IMR-90 (cell line): ENCODE data around the gene TAS2R50. TPM values are rescaled to one million over a fixed set of nuclear protein-coding genes. Genes with fewer than 3 reads are reported as not detected.

ENCODE experiments used
- ATAC-seq: fragments of 200-7000 bp; cut with Tn5 transposase; 2 replicates; pipeline ENCODE4 v1.9.1; 2020; ENCODE audit warnings: low read depth, mild to moderate bottlenecking, moderate library complexity
- BruUV-seq: library from RNA; stranded (reverse); fragments of 400-500 nt; replicated peaks from 2 replicates; lab custom pipeline; 2021; lab: Mats Ljungman, UMichigan
- CTCF ChIA-PET: fragments of 300-600 bp; formaldehyde crosslinking; extraction: SDS; loops from one replicate; lab custom pipeline; 2021; ENCODE audit warnings: antibody characterized with exemption; lab: Yijun Ruan, JAX
- POLR2A ChIA-PET: fragments of 300-600 bp; sonication (Branson Sonifier 250); formaldehyde crosslinking; loops from one replicate; lab custom pipeline; 2022; ENCODE audit warnings: antibody characterized with exemption; ENCODE audit not compliant: unreplicated experiment; lab: Charles Lee
- DNase-seq: peaks from one replicate; pipeline ENCODE4 v3.0.0; 2013
- H2AFZ ChIP-seq: replicated peaks from 2 replicates; pipeline ENCODE3; 2013; ENCODE audit warnings: low read length, mild to moderate bottlenecking; ENCODE audit not compliant: poor library complexity
- H2AK5ac ChIP-seq: 2 replicates; pipeline ENCODE4 v1.6.1; 2013; ENCODE audit warnings: low read depth, low read length, inconsistent platforms
- H2AK9ac ChIP-seq: replicated peaks from 2 replicates; pipeline ENCODE3; 2013; ENCODE audit warnings: mild to moderate bottlenecking, low read depth, low read length, moderate library complexity; ENCODE audit not compliant: poor library complexity
- H2BK120ac ChIP-seq: 2 replicates; pipeline ENCODE4 v1.6.1; 2013; ENCODE audit warnings: low read depth, low read length, inconsistent platforms
- H2BK15ac ChIP-seq: 3 replicates; pipeline ENCODE4 v1.6.1; 2013; ENCODE audit warnings: low read depth, low read length, inconsistent platforms
- H2BK20ac ChIP-seq: 2 replicates; pipeline ENCODE4 v1.6.1; 2013; ENCODE audit warnings: low read depth, mild to moderate bottlenecking, inconsistent platforms, low read length, moderate library complexity
- H2BK5ac ChIP-seq: 2 replicates; pipeline ENCODE4 v1.6.1; 2013; ENCODE audit warnings: mild to moderate bottlenecking, low read depth, low read length, inconsistent platforms; ENCODE audit not compliant: poor library complexity, severe bottlenecking
- H3K14ac ChIP-seq: replicated peaks from 2 replicates; pipeline ENCODE4 v1.6.1; 2013; ENCODE audit warnings: low read depth, low read length, inconsistent platforms
- H3K18ac ChIP-seq: 2 replicates; pipeline ENCODE4 v1.6.1; 2013; ENCODE audit warnings: low read depth, low read length, control low read depth
- H3K23ac ChIP-seq: 2 replicates; pipeline ENCODE4 v1.6.1; 2013; ENCODE audit warnings: low read depth, low read length, inconsistent platforms
- H3K27ac ChIP-seq: 2 replicates; pipeline ENCODE4 v1.5.1; 2013; ENCODE audit warnings: mild to moderate bottlenecking, control low read depth, low read length; ENCODE audit not compliant: insufficient read depth
- H3K27me3 ChIP-seq: 2 replicates; pipeline ENCODE4 v1.6.1; 2013; ENCODE audit warnings: low read length; ENCODE audit not compliant: control insufficient read depth, insufficient read depth
- H3K36me3 ChIP-seq: 2 replicates; pipeline ENCODE4 v1.6.1; 2013; ENCODE audit warnings: low read length, mixed read lengths; ENCODE audit not compliant: control insufficient read depth, insufficient read depth
- H3K4ac ChIP-seq: 2 replicates; pipeline ENCODE4 v1.6.1; 2013; ENCODE audit warnings: low read depth, low read length, inconsistent platforms
- H3K4me1 ChIP-seq: 2 replicates; pipeline ENCODE4 v1.6.1; 2013; ENCODE audit warnings: low read length, mixed read lengths; ENCODE audit not compliant: control insufficient read depth, insufficient read depth
- H3K4me2 ChIP-seq: 2 replicates; pipeline ENCODE4 v1.6.1; 2013; ENCODE audit warnings: low read depth, mild to moderate bottlenecking, control low read depth, low read length, moderate library complexity
- H3K4me3 ChIP-seq: 2 replicates; pipeline ENCODE4 v1.5.1; 2013; ENCODE audit warnings: low read depth, mild to moderate bottlenecking, control low read depth, low read length, moderate library complexity; ENCODE audit not compliant: insufficient read depth
- H3K56ac ChIP-seq: 2 replicates; pipeline ENCODE4 v1.6.1; 2013; ENCODE audit warnings: low read length, inconsistent platforms; ENCODE audit not compliant: insufficient read depth; ENCODE audit errors: extremely low read depth
- H3K79me1 ChIP-seq, 2 experiments: 2 replicates each; pipeline ENCODE4 v1.6.1; 2013; ENCODE audit warnings: low read length in 2 of 2, inconsistent platforms in 1 of 2, low read depth in 1 of 2
- H3K9ac ChIP-seq: 2 replicates; pipeline ENCODE4 v1.6.1; 2013; ENCODE audit warnings: low read depth, low read length, control low read depth
- H3K9me1 ChIP-seq: 2 replicates; pipeline ENCODE4 v1.6.1; 2013; ENCODE audit warnings: low read length, inconsistent platforms; ENCODE audit not compliant: insufficient read depth
- H3K9me3 ChIP-seq: 2 replicates; pipeline ENCODE4 v1.6.1; 2013; ENCODE audit warnings: low read length; ENCODE audit not compliant: control insufficient read depth, insufficient read depth
- H4K20me1 ChIP-seq: 2 replicates; pipeline ENCODE4 v1.6.1; 2013; ENCODE audit warnings: low read length, inconsistent platforms; ENCODE audit not compliant: insufficient read depth
- H4K5ac ChIP-seq: 2 replicates; pipeline ENCODE4 v1.6.1; 2013; ENCODE audit warnings: mild to moderate bottlenecking, low read depth, low read length, control low read depth
- H4K8ac ChIP-seq, 2 experiments: 2 replicates each; pipeline ENCODE4 v1.6.1; 2013; ENCODE audit warnings: low read depth in 2 of 2, low read length in 2 of 2, control low read depth in 1 of 2, inconsistent platforms in 1 of 2
- H4K91ac ChIP-seq: 2 replicates; pipeline ENCODE4 v1.6.1; 2013; ENCODE audit warnings: low read depth, low read length, inconsistent platforms; ENCODE audit not compliant: insufficient read depth
- CEBPB ChIP-seq: IDR thresholded peaks from 2 replicates; pipeline ENCODE4 v1.6.1; 2012; ENCODE audit warnings: low read depth, low read length, improper control_type of control experiment
- CHD1 ChIP-seq: IDR thresholded peaks from 2 replicates; pipeline ENCODE4 v1.6.1; 2012; ENCODE audit warnings: low read depth, low read length, improper control_type of control experiment
- NFE2L2 ChIP-seq: fragments of 150-350 bp; IDR thresholded peaks from 2 replicates; pipeline ENCODE4 v1.6.1; 2016; ENCODE audit warnings: low read depth, mild to moderate bottlenecking, low read length
- POLR2A ChIP-seq: IDR thresholded peaks from 2 replicates; pipeline ENCODE4 v1.6.1; 2012; ENCODE audit warnings: mild to moderate bottlenecking, low read depth, low read length
- RCOR1 ChIP-seq: IDR thresholded peaks from 2 replicates; pipeline ENCODE4 v1.6.1; 2012; ENCODE audit warnings: mild to moderate bottlenecking, low read length, improper control_type of control experiment; ENCODE audit not compliant: insufficient replicate concordance
- SMC3 ChIP-seq: fragments of 150-350 bp; IDR thresholded peaks from 2 replicates; pipeline ENCODE4 v1.6.1; 2016; ENCODE audit warnings: low read depth, mild to moderate bottlenecking, antibody characterized with exemption, low read length, moderate library complexity
- WGBS, 2 experiments: methylation state at CpG; one replicate each; pipeline versions ENCODE4 v1.1.5 to v1.1.7; 2013; ENCODE audit warnings: missing lambda C conversion rate in 2 of 2; ENCODE audit not compliant: insufficient read length in 1 of 2; ENCODE audit errors: extremely low coverage in 2 of 2; 5-methylcytosine and 5-hydroxymethylcytosine counted together
- dilution Hi-C: fragments of 300-500 bp; cut with HindIII; formaldehyde crosslinking; loops from one replicate; pipeline ENCODE4 v1.14.3; 2018; ENCODE audit warnings: low sequenced_read_pairs; ENCODE audit not compliant: unreplicated experiment
- in situ Hi-C: fragments of 300-500 bp; cut with MboI; formaldehyde crosslinking; loops from 3 replicates; pipeline ENCODE4 v1.14.3; 2019; ENCODE audit warnings: low sequenced_read_pairs, inconsistent platforms, mixed read lengths
- intact Hi-C: fragments of 100-400 bp; cut with micrococcal nuclease; formaldehyde crosslinking; loops from 2 replicates; pipeline ENCODE4 v1.10.0; 2022
- polyA plus RNA-seq, 3 experiments: library from polyadenylated mRNA; depleted of rRNA; stranded (reverse); fragments of >200 nt; gene quantifications; 2 replicates each; pipeline ENCODE4 v1.2.3, GENCODE V29; 2012; ENCODE audit warnings: low replicate concordance in 1 of 3
- total RNA-seq: library from RNA; depleted of rRNA; stranded (reverse); fragments of >200 nt; gene quantifications from 2 replicates; pipeline ENCODE4 v1.2.3, GENCODE V29; 2012
- TF ChIP-seq, protein P1 (sequence below): conservative IDR thresholded peaks from 2 replicates; pipeline ENCODE4 v1.5.1; 2012; ENCODE audit warnings: mild to moderate bottlenecking, low read depth, low read length, improper control_type of control experiment

TAS2R50 gene
- total and polyA plus RNA-seq, 2 of the 4 experiments (the other 2 are of a cell fraction) = 2.3 TPM; not detected in 1

GRCh38 chr12:10968765-10969456 is 17.8 kb downstream of the TAS2R50 start:
- POLR2A ChIA-PET = no interaction called here
- peak; percentile 69 for DNase-seq
- no peaks in the 10 kb centered on the region for H4K20me1 ChIP-seq

More at GRCh38 chr12:10968765-10969456, 17.8 kb downstream of the TAS2R50 start:
- Histone ChIP-seq H3K4me1 (peaks cover 6% of the 10 kb centered on the region), H2AFZ (peak overlapping the region; percentile 23), H3K18ac (no peak overlapping the region), H2BK15ac (no peak overlapping the region; the same call in 2 of the 3 replicates), H2AK5ac (peak overlapping the region; percentile 65; the same call in 1 of the 2 replicates), H3K9me1 (peaks cover 4% of the 10 kb centered on the region; the same call in 1 of the 2 replicates), H3K23ac (no peak overlapping the region), H3K27ac (no peak overlapping the region), H3K56ac (no peak overlapping the region), H4K5ac (no peak overlapping the region), H2BK5ac (no peak overlapping the region), H4K8ac (peak overlapping the region in 1 of 2 experiments; percentile 6; a peak in 1 of 4 replicates), H3K9ac (no peak overlapping the region), H2BK120ac (no peak overlapping the region; the same call in 1 of the 2 replicates), H3K4me3 (no peak overlapping the region), H3K4me2 (no peak overlapping the region), H3K79me1 (peaks cover 3 to 5% of the 10 kb centered on the region in 2 experiments; a peak in 3 of 4 replicates), H2AK9ac (peak overlapping the region; percentile 74), H4K91ac (no peak overlapping the region), H3K14ac (peak overlapping the region; percentile 59; the same call in 1 of the 2 replicates), H3K27me3 (no peaks in the 10 kb centered on the region), H3K36me3 (no peaks in the 10 kb centered on the region), H2BK20ac (0 out of 2 replicates have a peak overlapping the region, but pooled peaks have one; percentile 58), H3K9me3 (no peaks in the 10 kb centered on the region), H3K4ac (0 out of 2 replicates have a peak overlapping the region, but pooled peaks have one; percentile 50)
- CTCF ChIA-PET = no interaction called here
- ATAC-seq = peak; percentile 49
- TF ChIP-seq CEBPB (peak; percentile 88), SMC3 (no peak), CHD1 (no peak), NFE2L2 (no peak), POLR2A (no peak), RCOR1 (no peak)
- TF ChIP-seq, protein P1, sequence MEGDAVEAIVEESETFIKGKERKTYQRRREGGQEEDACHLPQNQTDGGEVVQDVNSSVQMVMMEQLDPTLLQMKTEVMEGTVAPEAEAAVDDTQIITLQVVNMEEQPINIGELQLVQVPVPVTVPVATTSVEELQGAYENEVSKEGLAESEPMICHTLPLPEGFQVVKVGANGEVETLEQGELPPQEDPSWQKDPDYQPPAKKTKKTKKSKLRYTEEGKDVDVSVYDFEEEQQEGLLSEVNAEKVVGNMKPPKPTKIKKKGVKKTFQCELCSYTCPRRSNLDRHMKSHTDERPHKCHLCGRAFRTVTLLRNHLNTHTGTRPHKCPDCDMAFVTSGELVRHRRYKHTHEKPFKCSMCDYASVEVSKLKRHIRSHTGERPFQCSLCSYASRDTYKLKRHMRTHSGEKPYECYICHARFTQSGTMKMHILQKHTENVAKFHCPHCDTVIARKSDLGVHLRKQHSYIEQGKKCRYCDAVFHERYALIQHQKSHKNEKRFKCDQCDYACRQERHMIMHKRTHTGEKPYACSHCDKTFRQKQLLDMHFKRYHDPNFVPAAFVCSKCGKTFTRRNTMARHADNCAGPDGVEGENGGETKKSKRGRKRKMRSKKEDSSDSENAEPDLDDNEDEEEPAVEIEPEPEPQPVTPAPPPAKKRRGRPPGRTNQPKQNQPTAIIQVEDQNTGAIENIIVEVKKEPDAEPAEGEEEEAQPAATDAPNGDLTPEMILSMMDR = no peak
- dilution Hi-C loops = no loop called here
- intact Hi-C loops = no loop called here
- no TSS peak for BruUV-seq
- 43% methylated on average over 4 of the region's 15 CpGs; no CpG with 5 or more reads in 1 of the 2 experiments for WGBS, 2 experiments
- in situ Hi-C loops = no loop called here
